NCI-H2029 treated with DMSO at 0.1 percent for 48 hours (cell line): Measurements from ENCODE around the gene THAP9.
"Not testable (repeated sequence)": the region's sequence is repeated elsewhere in the genome, so short reads cannot be mapped to it uniquely, and the experiment has no call there.

Experiments
- DNase-seq: peaks from one replicate; lab custom pipeline; 2025; lab: John Stamatoyannopoulos, UW

The THAP9 gene

GRCh38 chr4:82892467-82892802 lies 8.1 kb upstream of the THAP9 start:
- DNase-seq = no peak

- no peak for DNase-seq
Observed at GRCh38 chr4:82893942-82894341, 6.6 kb upstream of the THAP9 start.

- no peak for DNase-seq
Observed at GRCh38 chr4:82896755-82897154, 3.8 kb upstream of the THAP9 start.

- peak; percentile 4 for DNase-seq
Observed at GRCh38 chr4:82898322-82899243, 2.0 kb upstream of the THAP9 start.

GRCh38 chr4:82899374-82900065 lies 1.0 kb upstream of the THAP9 start:
- peak; percentile 26 for DNase-seq

- peak; percentile 68 for DNase-seq
Observed at GRCh38 chr4:82900066-82900410, 497 bp upstream of the THAP9 start.

GRCh38 chr4:82901183-82901718 lies 716 bp downstream of the THAP9 start:
- peak; percentile 62 for DNase-seq

- DNase-seq = no peak
Observed at GRCh38 chr4:82903737-82904136, 3.2 kb downstream of the THAP9 start.

GRCh38 chr4:82905205-82905604 lies 4.7 kb downstream of the THAP9 start:
- DNase-seq = no peak

GRCh38 chr4:82906469-82906868 lies 5.9 kb downstream of the THAP9 start:
- DNase-seq = no peak

- no peak for DNase-seq
Observed at GRCh38 chr4:82909326-82909725, 8.8 kb downstream of the THAP9 start.

GRCh38 chr4:82913305-82913704 lies 12.8 kb downstream of the THAP9 start:
- no peak for DNase-seq

GRCh38 chr4:82913968-82914367 lies 13.4 kb downstream of the THAP9 start:
- not testable (repeated sequence) for DNase-seq

GRCh38 chr4:82918091-82918490 lies 17.6 kb downstream of the THAP9 start:
- DNase-seq = no peak

- DNase-seq = no peak
Observed at GRCh38 chr4:82919386-82919785, 18.9 kb downstream of the THAP9 start.

- DNase-seq = no peak
Observed at GRCh38 chr4:82921795-82922194, 21.3 kb downstream of the THAP9 start.

GRCh38 chr4:82930848-82931755 lies 30.6 kb downstream of the THAP9 start:
- DNase-seq = no peak

GRCh38 chr4:82934441-82934840 lies 33.9 kb downstream of the THAP9 start:
- DNase-seq = no peak

- DNase-seq = no peak
Observed at GRCh38 chr4:82939414-82939813, 38.9 kb downstream of the THAP9 start.

GRCh38 chr4:82947498-82947897 lies 47.0 kb downstream of the THAP9 start:
- DNase-seq = no peak

GRCh38 chr4:82948647-82949204 lies 48.2 kb downstream of the THAP9 start:
- DNase-seq = no peak

- no peak for DNase-seq
Observed at GRCh38 chr4:82951196-82951595, 50.7 kb downstream of the THAP9 start.
